ENCODE results near the gene NDST3.

NDST3 gene

GRCh38 chr4:118307643-118308042, 273.4 kb downstream of the NDST3 start:
- no peak for DNase-seq (ENCODE audit: low read depth in 2 of 3, low spot score in 1 of 3)

Measured in stimulated activated CD4-positive, alpha-beta T cell treated with anti-CD3 and anti-CD28 coated beads, Interleukin-12 subunit alpha, Interleukin-12 subunit beta, amount 100 ng/mL, for 48 hours (primary cell).